ENCODE results near the gene TRAIP. TPM values are rescaled to one million over a fixed set of nuclear protein-coding genes. Genes with fewer than 3 reads are reported as not detected.
"Not testable (repeated sequence)": the region's sequence is repeated elsewhere in the genome, so short reads cannot be mapped to it uniquely, and the experiment has no call there.

Gene TRAIP
- total RNA-seq, 2 experiments from 2014 or later, result 23.2 to 25.1 TPM

- DNase-seq (peak; percentile 100), ATAC-seq (peak; percentile 99)
- peaks cover 1% of the 10 kb centered on the region for H3K27me3 Mint-ChIP-seq
- peak within 1 kb of the TSS; percentile 89 for H3K4me3 Mint-ChIP-seq
- H3K4me1 Mint-ChIP-seq (ENCODE audit: low read depth), result peaks cover 33% of the 10 kb centered on the region
- no peak for TF ChIP-seq CTCF (IDR thresholded peaks at IDR 0.05)
- H3K9me3 Mint-ChIP-seq, result no peaks in the 10 kb centered on the region
- H3K27ac Mint-ChIP-seq, result peak within 1 kb of the TSS; percentile 96
- H3K36me3 Mint-ChIP-seq (ENCODE audit: low read depth), result peaks cover 13% of the 10 kb centered on the region
- ChIA-PET CTCF (interaction anchor here (1.7 to 3.3 kb wide), 3 partner anchors 16 to 67 kb away, joined by 5 to 30 read pairs (median 15); partner anchors contain the start of genes AMIGO3 and INKA1), POLR2A (interaction anchor here (0.6 to 1.6 kb wide), 10 partner anchors 14 to 484 kb away, joined by 3 to 8 read pairs (median 4); partner anchors contain the start of genes CDHR4, GMPPB, INKA1 and RBM6)
- intact Hi-C loops (cut with micrococcal nuclease), result no loop called here
Measured at GRCh38 chr3:49786357-49787181, 69.8 kb downstream of the TRAIP start, which contains the start of gene IP6K1. Gene IP6K1 (minus strand): TSS chr3:49786542. CDS start chr3:49748040, 38,502 bp downstream.

- ATAC-seq (peak; percentile 25), DNase-seq (peak; percentile 47)
- Mint-ChIP-seq H3K4me3 (peak overlapping the region; percentile 89), H3K27me3 (peaks cover 1% of the 10 kb centered on the region), H3K27ac (peak overlapping the region; percentile 83), H3K9me3 (no peaks in the 10 kb centered on the region), H3K4me1 (ENCODE audit: low read depth) (peaks cover 40% of the 10 kb centered on the region), H3K36me3 (ENCODE audit: low read depth) (peaks cover 17% of the 10 kb centered on the region)
- ChIA-PET POLR2A (interaction anchor here (0.6 to 1.6 kb wide), 9 partner anchors 13 to 485 kb away, joined by 3 to 8 read pairs (median 3); partner anchors contain the start of genes CDHR4, GMPPB, INKA1 and RBM6), CTCF (interaction anchor here (3.2 to 3.3 kb wide), 2 partner anchors 17 to 53 kb away, joined by 15 to 30 read pairs; partner anchors contain the start of gene INKA1)
- no peak for TF ChIP-seq CTCF (IDR thresholded peaks at IDR 0.05)
- intact Hi-C loops (cut with micrococcal nuclease), result no loop called here
Measured at GRCh38 chr3:49785565-49786356, 70.6 kb downstream of the TRAIP start.

DNA sequence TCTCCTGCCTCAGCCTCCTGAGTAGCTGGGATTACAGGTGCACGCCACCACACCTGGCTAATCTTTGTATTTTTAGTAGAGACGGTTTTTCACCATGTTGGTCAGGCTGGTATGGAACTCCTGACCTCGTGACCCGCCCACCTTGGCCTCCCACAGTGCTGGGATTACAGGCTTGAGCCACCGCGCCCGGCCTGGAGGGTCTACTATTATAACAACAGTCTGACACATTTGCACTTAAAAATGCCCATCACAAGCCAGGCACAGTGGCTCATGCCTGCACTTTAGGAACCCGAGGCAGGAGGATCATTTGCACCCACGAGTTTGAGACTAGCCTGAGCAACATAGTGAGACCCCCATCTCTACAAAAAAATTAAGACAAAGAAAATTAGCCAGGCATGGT lies 74.1 kb downstream of the TRAIP start:
- H3K9me3 Mint-ChIP-seq; ATAC-seq; intact Hi-C loops (cut with micrococcal nuclease); H3K4me3 Mint-ChIP-seq; H3K27me3 Mint-ChIP-seq; H3K27ac Mint-ChIP-seq; DNase-seq: not testable (repeated sequence)
- CTCF ChIA-PET, result interaction anchor here (1.6 kb wide), 1 partner anchor 13 kb away, joined by 6 read pairs; no protein-coding TSS in a partner anchor
- H3K4me1 Mint-ChIP-seq (ENCODE audit: low read depth), result peaks cover 47% of the 10 kb centered on the region
- H3K36me3 Mint-ChIP-seq (ENCODE audit: low read depth), result peaks cover 30% of the 10 kb centered on the region
- POLR2A ChIA-PET, result interaction anchor here (0.6 kb wide), 1 partner anchor 792 kb away, joined by 3 read pairs; no protein-coding TSS in a partner anchor

DNA sequence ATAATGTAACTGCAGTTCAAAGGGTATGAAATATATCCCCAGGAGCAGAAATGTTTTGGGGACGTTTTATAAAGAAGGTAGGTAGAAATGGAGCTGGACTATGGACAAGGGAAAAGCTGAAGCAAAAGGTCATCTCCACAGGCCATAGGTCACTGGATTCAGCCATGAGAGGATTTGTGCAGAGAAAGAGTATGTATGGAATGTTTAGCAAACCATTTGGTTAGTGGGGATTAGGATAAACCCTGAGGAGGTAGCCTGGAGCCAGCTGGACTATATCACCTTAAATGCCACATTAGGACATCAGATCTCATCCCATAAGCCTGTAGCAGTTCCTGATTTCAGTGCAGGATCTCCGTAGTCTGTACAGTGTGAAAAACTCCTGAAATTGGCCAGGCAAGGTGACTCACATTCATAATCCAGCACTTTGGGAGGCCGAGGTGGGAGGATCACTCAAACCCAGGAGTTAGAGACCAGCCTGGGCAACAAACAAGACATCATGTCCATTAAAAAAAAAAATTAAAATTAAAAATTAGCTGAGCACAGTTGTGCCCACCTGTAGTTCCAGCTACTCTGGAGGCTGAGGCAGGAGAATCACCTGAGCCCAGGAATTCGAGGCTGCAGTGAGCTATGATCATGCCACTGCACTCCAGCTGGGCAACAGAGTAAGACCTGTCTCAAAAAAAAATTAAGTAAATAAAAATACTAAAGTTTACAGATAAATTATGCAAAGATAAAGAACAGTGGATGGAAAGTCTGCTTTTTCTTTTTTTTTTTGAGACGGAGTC lies 74.8 kb downstream of the TRAIP start:
- ChIA-PET POLR2A (interaction anchor here (0.6 kb wide), 1 partner anchor 791 kb away, joined by 3 read pairs; no protein-coding TSS in a partner anchor), CTCF (interaction anchor here (1.0 to 1.6 kb wide), 2 partner anchors 13 to 58 kb away, joined by 3 to 6 read pairs; no protein-coding TSS in a partner anchor)
- Mint-ChIP-seq H3K4me1 (ENCODE audit: low read depth) (peaks cover 45% of the 10 kb centered on the region), H3K9me3 (no peaks in the 10 kb centered on the region), H3K27ac (peak overlapping the region; percentile 7), H3K4me3 (no peak overlapping the region), H3K36me3 (ENCODE audit: low read depth) (peaks cover 34% of the 10 kb centered on the region), H3K27me3 (no peaks in the 10 kb centered on the region)
- ATAC-seq (no peak), DNase-seq (no peak)
- intact Hi-C loops (cut with micrococcal nuclease), result no loop called here
- TF ChIP-seq CTCF (IDR thresholded peaks at IDR 0.05), result no peak

DNA sequence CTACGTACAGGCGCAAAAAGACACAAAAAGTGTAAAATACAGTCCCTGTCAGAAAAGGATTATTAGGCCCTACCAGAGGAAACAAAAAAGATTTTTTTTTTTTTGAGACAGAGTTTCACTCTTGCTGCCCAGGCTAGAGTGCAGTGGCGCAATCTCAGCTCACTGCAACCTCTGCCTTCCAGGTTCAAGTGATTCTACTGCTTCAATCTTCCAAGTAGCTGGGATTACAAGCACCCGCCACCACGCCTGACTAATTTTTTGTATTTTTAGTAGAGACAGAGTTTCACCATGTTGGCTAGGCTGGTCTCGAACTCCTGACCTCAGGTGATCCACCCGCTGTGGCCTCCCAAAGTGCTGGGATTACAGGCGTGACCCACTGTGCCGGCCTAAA lies 75.4 kb downstream of the TRAIP start:
- H3K4me1 Mint-ChIP-seq (ENCODE audit: low read depth), result peaks cover 45% of the 10 kb centered on the region
- DNase-seq; ATAC-seq; H3K27me3 Mint-ChIP-seq; H3K4me3 Mint-ChIP-seq; intact Hi-C loops (cut with micrococcal nuclease); POLR2A ChIA-PET; H3K9me3 Mint-ChIP-seq: not testable (repeated sequence)
- CTCF ChIA-PET, result interaction anchor here (1.0 kb wide), 1 partner anchor 58 kb away, joined by 3 read pairs; no protein-coding TSS in a partner anchor
- H3K27ac Mint-ChIP-seq, result peak overlapping the region; percentile 7
- H3K36me3 Mint-ChIP-seq (ENCODE audit: low read depth), result peaks cover 35% of the 10 kb centered on the region
